ENCODE results near the gene OVOL1.
A peak's percentile ranks its signal among the peaks of the same experiment; 100 is the strongest.
"Not testable (repeated sequence)": the region's sequence is repeated elsewhere in the genome, so short reads cannot be mapped to it uniquely, and the experiment has no call there.

The OVOL1 gene

DNA sequence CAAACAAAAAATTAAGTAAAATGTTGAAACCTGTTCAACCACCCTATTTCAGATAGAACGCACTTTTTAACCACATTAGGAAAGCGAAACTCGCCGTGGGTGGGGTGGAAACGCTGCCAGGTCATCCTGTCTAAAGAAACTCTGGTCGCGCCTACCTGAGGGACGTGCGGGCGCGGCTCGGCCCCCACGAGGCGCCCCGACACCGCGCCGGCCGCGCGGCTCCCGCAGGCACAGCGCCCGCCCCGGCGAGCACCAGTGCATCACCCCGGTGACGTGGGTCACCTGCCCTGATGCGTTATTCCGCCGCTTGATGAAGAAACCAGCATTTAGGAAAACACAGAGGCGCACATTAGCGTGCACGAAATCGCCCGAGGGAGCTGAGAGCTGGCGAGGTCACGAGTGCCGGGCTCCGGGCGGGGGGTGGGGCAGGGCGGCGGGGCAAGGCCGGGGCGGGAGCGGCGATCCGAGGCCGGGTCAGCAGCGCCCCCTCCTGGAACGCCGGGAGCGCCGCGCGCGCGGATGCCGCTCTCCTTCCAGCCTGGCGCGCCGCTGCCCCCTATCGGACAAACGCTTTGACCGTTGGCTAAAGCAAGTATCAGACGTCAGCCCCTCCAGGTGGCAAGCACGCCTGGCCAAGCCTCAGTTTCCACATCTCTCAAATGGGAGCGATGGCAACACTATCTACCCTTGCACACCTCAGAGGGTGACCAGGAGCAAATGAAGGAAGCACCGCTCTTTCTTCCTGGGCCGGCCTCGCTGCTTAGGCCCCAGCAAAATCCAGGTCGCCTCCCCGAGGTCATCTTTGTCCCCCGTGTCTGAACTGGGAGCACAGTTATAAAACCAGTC lies 31.2 kb downstream of the OVOL1 start:
- DNase-seq: peak; percentile 74

DNA sequence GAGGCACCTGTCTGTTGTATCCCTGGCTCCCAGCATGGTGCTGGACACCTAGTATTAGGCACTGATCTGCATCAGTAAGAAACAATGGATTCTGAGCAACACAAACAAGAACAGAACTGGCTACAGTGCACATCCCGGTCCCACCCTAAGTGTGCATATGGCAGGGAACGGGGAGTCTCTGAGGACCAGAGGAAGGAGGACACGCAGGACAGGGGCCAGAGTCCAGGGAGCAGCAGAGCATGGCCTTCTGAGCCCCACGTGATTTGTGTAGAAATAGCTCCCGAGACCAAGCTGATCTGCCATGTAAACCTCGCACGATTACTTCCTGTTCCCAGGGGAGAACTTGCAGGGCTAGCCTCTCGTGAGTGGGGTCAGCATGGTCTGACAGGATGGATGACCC lies 34.2 kb downstream of the OVOL1 start:
- DNase-seq: no peak

DNA sequence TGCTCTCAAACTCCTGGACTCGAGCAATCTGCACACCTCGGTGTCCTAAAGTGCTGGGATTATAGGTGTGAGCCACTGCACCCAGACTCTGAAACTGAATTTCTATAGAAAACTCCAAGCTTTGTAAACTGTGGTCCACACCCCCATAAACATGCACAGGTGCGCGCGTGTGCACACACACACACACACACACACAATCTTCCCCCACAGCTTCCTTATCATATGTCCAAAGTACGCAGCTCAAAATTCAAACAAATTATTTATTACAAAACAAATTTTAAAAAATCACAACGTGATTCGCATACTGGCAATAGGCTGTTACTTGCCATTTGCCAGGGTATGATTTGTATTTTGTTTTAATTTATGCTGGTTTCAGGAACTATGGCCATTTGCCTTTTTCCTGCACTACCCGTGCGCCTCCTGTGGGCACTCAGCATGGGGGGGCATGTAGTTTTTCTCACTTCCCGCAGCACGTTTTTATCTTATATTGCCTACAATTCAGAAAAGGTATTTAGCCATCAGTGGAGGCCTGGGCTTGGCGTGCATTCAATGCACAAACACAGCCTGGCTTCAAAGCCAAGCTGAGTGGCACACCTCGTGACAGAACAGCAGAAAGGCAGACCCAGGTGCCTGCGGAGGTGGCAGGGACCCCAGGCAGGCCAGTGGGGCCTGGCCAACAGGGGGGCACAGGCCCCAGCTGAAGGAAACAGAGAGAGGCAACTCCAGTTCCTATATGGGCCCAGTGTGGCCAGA lies 36.1 kb downstream of the OVOL1 start:
- no peak for DNase-seq

DNA sequence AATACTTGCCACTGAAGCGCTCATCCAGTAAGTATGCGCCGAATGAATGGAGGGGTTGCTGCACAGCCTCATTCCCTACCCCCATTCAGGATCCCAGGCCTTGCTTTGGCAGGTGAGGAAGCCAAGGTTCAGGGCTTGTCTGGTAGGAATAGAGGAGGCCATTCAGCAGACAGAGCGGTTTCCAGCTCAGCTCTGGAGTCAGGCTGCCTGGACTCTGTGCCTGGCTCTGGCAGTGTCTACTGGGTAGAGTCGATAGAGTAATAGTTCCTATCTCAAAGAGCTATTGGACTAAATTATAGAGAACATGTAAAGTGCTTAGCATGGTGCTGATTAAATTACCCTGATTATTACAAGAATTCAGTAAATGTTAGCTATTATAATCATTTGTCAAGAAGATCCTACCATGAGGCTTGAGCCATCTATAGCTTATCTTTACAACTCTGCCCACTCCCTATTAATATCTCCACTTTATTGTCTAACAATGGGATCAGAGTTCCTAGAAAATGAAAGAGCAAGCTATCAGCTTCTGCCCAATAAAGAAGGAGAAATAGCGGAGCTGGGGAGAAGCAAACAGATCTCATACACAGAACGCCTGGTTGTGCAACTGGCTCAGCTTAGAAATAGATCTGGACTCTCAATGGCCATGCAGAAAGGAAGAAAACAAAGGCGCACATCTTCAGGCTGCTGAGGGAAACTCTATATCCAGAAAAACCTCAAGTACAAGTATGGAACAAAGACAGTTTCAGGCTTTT lies 40.3 kb downstream of the OVOL1 start:
- DNase-seq: no peak

DNA sequence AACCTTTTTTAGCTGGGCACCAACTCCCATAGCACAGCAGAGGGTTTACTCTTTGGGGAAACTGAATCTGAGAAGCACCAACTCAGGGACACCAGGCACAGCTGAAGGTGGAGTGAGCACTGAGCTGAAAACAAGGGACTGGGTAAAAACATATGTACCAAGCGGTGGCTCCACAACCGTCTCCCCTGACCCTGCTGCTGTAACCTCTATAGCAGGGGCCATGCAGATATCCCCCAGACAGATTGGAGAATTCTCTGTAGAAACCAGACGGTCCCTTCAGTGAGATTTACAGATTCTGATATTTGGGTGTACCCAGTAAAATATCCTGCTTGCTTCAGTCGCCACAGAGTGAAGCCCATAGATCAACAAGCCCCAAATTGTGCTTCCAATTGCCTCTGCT lies 42.6 kb downstream of the OVOL1 start:
- no peak for DNase-seq

DNA sequence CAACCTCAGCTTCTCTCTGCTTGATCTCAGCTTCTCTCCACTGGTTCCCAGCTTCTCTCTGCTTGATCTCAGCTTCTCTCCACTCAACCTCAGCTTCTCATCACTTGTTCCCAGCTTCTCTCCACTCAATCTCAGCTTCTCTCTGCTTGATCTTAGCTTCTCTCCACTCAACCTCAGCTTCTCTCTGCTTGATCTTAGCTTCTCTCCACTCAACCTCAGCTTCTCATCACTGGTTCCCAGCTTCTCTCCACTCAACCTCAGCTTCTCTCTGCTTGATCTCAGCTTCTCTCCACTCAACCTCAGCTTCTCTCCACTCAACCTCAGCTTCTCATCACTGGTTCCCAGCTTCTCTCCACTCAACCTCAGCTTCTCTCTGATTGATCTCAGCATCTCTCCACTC lies 45.4 kb downstream of the OVOL1 start:
- DNase-seq: not testable (repeated sequence)

DNA sequence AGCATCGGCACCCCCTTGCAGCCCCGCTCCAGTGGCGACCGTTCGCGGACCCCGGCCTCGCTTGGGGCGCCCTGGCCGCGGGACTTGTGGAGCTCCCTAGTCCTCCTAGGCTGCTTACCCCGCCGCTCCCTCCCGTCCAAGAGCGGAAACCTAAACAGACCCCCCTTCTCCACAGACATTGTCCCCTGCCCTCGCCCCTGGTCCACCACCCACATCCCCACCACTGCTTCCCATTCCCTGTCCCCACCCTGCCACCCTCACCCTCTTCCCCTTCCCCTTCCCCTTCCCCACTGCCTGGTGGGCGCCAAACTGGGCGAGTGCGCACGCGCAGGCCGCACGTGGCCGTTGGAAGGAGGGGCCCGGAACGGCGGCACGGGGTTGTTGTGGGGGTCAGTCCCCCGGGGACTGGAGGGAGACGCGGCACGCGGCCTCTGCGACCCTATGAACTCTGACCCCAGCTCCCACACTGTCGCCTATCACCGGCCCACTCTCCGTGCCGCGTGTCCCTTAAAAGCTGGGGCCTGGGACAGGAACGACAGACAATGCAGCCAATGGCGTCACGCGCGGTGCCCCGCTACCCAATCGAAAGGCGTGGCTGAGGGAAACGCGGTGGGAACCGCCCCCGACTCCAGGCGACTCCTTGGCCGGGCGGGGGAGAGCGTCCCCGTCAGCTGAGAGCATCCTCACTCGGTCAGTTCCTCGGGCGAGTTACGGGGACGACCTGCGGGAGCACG lies 46.6 kb downstream of the OVOL1 start, which contains the start of gene SNX32:
SNX32 (plus strand) TSS at position 667 of the 734 bp plus-strand sequence. CDS start 103 bp downstream, outside the sequence.
- peak; percentile 88 for DNase-seq

DNA sequence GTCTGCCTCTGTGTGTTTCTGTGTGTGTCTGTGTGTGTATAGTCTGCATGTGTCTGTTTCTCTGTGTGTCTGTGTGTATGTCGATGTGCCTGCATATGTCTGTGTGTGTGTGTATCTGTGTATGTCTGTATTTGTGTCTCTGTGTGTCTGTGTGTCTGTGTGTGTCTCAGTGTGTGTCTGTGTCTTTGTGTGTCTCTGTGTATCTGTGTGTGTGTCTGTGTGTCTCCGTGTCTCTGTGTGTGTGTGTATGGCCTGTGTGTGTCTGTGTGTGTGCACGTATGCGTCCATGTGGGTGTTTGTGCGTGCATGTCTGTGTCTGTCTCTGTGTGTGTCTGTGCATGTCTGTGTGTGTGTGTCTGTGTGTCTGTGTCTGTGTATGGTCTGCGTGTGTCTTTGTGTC lies 47.3 kb downstream of the OVOL1 start:
- no peak for DNase-seq

DNA sequence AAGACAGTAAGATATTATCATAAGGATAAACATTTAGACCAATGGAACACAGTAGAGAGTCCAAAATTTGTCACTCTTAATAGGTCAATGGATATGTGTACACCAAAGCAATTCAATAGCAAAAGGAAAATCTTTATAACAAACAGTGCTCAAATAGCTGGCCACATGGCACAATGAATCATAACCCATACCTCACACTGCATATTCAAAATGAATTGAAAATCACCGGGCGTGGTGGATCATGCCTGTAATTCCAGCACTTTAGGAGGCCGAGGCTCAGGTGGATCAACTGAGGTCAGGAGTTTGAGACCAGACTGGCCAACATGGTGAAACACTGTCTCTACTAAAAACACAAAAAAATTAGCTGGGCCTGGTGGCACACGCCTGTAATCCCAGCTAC lies 55.3 kb downstream of the OVOL1 start:
- no peak for DNase-seq

DNA sequence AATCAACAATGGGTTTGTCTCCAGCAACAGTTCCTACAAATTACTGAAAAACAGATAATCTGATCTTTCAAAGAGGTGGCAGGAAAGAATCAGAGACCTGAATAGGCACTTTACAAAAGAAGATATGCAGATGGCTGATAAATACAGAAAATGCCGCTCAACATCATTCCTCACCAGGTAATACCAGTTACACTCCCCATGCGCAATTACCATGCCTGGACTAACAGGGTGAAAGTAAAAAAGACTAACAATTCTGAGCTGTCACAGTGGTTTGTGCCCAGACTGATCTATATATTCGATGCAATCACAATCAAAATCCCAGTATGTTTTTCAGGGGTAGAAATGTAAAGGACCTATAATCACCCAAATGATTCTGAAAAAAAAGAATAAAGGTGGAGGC lies 56.9 kb downstream of the OVOL1 start:
- no peak for DNase-seq

DNA sequence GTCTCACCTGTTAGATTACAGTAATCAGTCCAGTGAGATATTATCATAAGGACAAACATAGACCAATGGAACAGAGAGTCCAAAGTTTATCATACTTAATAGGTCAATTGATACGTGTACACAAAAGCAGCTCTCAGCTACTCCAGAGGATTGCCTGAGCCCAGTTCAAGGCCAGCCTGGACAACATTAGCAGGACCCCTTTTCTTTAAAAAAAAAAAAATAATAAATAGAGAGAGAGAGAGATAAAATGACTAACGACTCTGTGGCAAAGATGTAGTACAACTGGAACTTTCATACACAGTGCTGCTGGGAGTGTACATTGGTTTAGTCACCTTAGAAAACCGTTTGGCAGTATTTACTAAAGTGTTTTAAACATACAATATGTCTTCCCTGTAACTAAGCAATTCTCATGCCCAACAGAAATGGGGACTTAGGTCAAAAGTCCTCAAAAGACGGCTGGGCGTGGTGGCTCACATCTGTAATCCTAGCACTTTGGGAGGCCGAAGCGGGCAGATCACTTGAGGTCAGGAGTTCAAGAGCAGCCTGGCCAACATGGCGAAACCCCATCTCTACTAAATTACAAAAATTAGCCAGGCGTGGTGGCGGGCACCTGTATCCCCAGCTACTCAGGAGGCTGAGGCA lies 57.5 kb downstream of the OVOL1 start:
- DNase-seq: no peak
